CD14-positive monocyte (primary cell): ENCODE results near the gene HCK. TPM values are rescaled to one million over a fixed set of nuclear protein-coding genes. Genes with fewer than 3 reads are reported as not detected.

Experiments used
- DNase-seq, 3 donors: peaks; one replicate each; pipeline ENCODE4 v3.0.0-alpha.2; 2011 to 2022
- H2AFZ ChIP-seq: 2 replicates; pipeline ENCODE4 v1.6.0; 2012; ENCODE audit warnings: mild to moderate bottlenecking, low read depth, low read length, inconsistent platforms; ENCODE audit not compliant: insufficient read depth, poor library complexity, severe bottlenecking
- H3K27ac ChIP-seq, 2 donors: 1 replicate in 1 of 2; 2 replicates in 1 of 2; pipeline ENCODE4 v1.5.1; 2012 to 2013; ENCODE audit warnings: low read length in 2 of 2, control low read depth in 1 of 2, inconsistent platforms in 1 of 2, low read depth in 1 of 2, mild to moderate bottlenecking in 1 of 2
- H3K27me3 ChIP-seq, 2 donors: one replicate each; pipeline versions ENCODE4 v1.6.0 to v1.6.1; 2011 to 2013; ENCODE audit warnings: low read length in 2 of 2; ENCODE audit not compliant: control insufficient read depth in 2 of 2, insufficient read depth in 2 of 2
- H3K36me3 ChIP-seq, 2 donors: replicated peaks in 1 of 2; 1 replicate in 1 of 2; 2 replicates in 1 of 2; pipeline versions ENCODE4 v1.5.1 to v1.6.1; 2012 to 2013; ENCODE audit warnings: low read length in 2 of 2, control low read depth in 1 of 2, inconsistent platforms in 1 of 2, mild to moderate bottlenecking in 1 of 2; ENCODE audit not compliant: insufficient read depth in 2 of 2, control insufficient read depth in 1 of 2
- H3K4me1 ChIP-seq, 2 donors: 1 replicate in 1 of 2; 2 replicates in 1 of 2; pipeline versions ENCODE4 v1.5.1 to v1.6.1; 2012 to 2013; ENCODE audit warnings: low read length in 2 of 2, control low read depth in 1 of 2, inconsistent platforms in 1 of 2, mild to moderate bottlenecking in 1 of 2, moderate library complexity in 1 of 2; ENCODE audit not compliant: insufficient read depth in 2 of 2, control insufficient read depth in 1 of 2
- H3K4me2 ChIP-seq: replicated peaks from 2 replicates; pipeline ENCODE3; 2012; ENCODE audit warnings: low read length, moderate library complexity, mild to moderate bottlenecking; ENCODE audit not compliant: poor library complexity, severe bottlenecking; ENCODE audit errors: extremely low read depth
- H3K4me3 ChIP-seq, 3 experiments: fragments of 200-600 bp in 1 of 3; sonication (generic) in 1 of 3; replicated peaks in 1 of 3; 1 replicate in 2 of 3; 2 replicates in 1 of 3; pipeline ENCODE4 v1.5.1; 2011 to 2013; ENCODE audit warnings: low read length in 3 of 3, mild to moderate bottlenecking in 3 of 3, control low read depth in 2 of 3, low read depth in 2 of 3, inconsistent platforms in 1 of 3, moderate library complexity in 1 of 3
- H3K79me2 ChIP-seq: 2 replicates; pipeline ENCODE4 v1.6.0; 2012; ENCODE audit warnings: mild to moderate bottlenecking, control low read depth, inconsistent platforms, low read length, moderate library complexity; ENCODE audit not compliant: insufficient read depth
- H3K9ac ChIP-seq: 2 replicates; pipeline ENCODE4 v1.6.0; 2017; ENCODE audit warnings: low read length, mild to moderate bottlenecking; ENCODE audit not compliant: insufficient read depth, poor library complexity, severe bottlenecking
- H3K9me3 ChIP-seq, 2 donors: replicated peaks in 1 of 2; 1 replicate in 1 of 2; 2 replicates in 1 of 2; pipeline versions ENCODE4 v1.5.1 to v1.6.1; 2012 to 2013; ENCODE audit warnings: low read length in 2 of 2, control low read depth in 1 of 2; ENCODE audit not compliant: control insufficient read depth in 1 of 2, insufficient read depth in 1 of 2
- H4K20me1 ChIP-seq: 2 replicates; pipeline ENCODE4 v1.6.0; 2012; ENCODE audit warnings: mild to moderate bottlenecking, low read length, control low read depth, moderate library complexity; ENCODE audit not compliant: insufficient read depth
- H3K27ac Mint-ChIP-seq, 7 donors: one replicate each; pipeline ENCODE4 v1.8.0; 2020; ENCODE audit warnings: mild to moderate bottlenecking in 7 of 7, mixed read lengths in 7 of 7, moderate library complexity in 6 of 7, inconsistent platforms in 2 of 7
- H3K27me3 Mint-ChIP-seq, 3 donors: one replicate each; pipeline ENCODE4 v1.8.0; 2021 to 2022; ENCODE audit warnings: low read depth in 3 of 3, mild to moderate bottlenecking in 3 of 3, mixed read lengths in 3 of 3, moderate library complexity in 3 of 3, inconsistent platforms in 1 of 3
- H3K36me3 Mint-ChIP-seq, 2 donors: one replicate each; pipeline ENCODE4 v1.8.0; 2020; ENCODE audit warnings: mixed read lengths in 2 of 2, inconsistent platforms in 1 of 2, mild to moderate bottlenecking in 1 of 2
- H3K4me1 Mint-ChIP-seq: one replicate; pipeline ENCODE4 v1.8.0; 2020; ENCODE audit warnings: mild to moderate bottlenecking, mixed read lengths
- H3K4me3 Mint-ChIP-seq, 2 donors: one replicate each; pipeline ENCODE4 v1.8.0; 2020; ENCODE audit warnings: mild to moderate bottlenecking in 2 of 2, mixed read lengths in 2 of 2, moderate library complexity in 1 of 2
- H3K9me3 Mint-ChIP-seq, 7 donors: one replicate each; pipeline ENCODE4 v1.8.0; 2020 to 2022; ENCODE audit warnings: mixed read lengths in 7 of 7, mild to moderate bottlenecking in 6 of 7, moderate library complexity in 6 of 7, inconsistent platforms in 2 of 7
- WGBS: methylation state at CpG from one replicate; pipeline ENCODE4 v1.1.5; 2013; ENCODE audit warnings: missing lambda C conversion rate; ENCODE audit not compliant: insufficient coverage; 5-methylcytosine and 5-hydroxymethylcytosine counted together
- intact Hi-C, 2 donors: fragments of 100-400 bp; cut with micrococcal nuclease; formaldehyde crosslinking; loops; one replicate each; pipeline versions ENCODE4 v1.15.0 to v1.15.1; 2023
- polyA plus RNA-seq, 3 donors: library from polyadenylated mRNA; depleted of rRNA in 1 of 3; unstranded in 2 of 3; stranded (reverse) in 1 of 3; fragments of 300-500 nt in 2 of 3; fragments of >200 nt in 1 of 3; fragmentation: Illumina TruSeq in 2 of 3; gene quantifications; 1 replicate in 2 of 3; 2 replicates in 1 of 3; pipeline ENCODE4 v1.2.3, GENCODE V29; 2012 to 2021
- TF ChIP-seq, protein P1 (sequence below): fragments of 200-600 bp; IDR thresholded peaks from one replicate; pipeline ENCODE4 v1.8.0; 2022; ENCODE audit warnings: antibody characterized with exemption, mild to moderate bottlenecking

Gene HCK
- polyA plus RNA-seq, 3 donors: 430 to 688 (median 526) TPM

DNA sequence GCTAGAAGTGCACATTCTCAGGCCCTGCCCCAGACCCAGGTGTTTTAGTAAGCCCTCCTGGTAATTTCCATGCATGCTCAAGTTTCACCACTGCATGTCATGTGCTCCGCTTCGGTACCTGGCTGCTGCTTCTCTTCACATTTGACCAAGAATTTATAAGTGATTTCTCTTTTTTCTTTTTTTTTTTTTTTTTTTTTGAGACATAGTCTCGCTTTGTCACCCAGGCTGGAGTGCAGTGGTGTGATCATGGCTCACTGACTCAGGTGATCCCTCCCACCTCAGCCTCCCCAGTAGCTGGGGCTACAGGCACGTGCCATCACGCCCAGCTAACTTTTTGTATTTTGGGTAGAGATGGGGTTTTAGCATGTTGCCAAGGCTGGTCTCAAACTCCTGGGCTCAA lies 73.5 kb downstream of the HCK start:
- Histone ChIP-seq H3K4me3 (no peak overlapping the region), H3K27me3 (no peaks in the 10 kb centered on the region), H2AFZ (no peak overlapping the region), H3K79me2 (peaks cover 78% of the 10 kb centered on the region), H3K9ac (no peak overlapping the region), H3K27ac (peak overlapping the region in 1 of 2 donors; percentile 25), H4K20me1 (peaks cover 61% of the 10 kb centered on the region), H3K9me3 (no peaks in the 10 kb centered on the region), H3K4me1 (no peaks in the 10 kb centered on the region), H3K4me2 (no peak overlapping the region), H3K36me3 (peaks cover 12 to 51% of the 10 kb centered on the region in 2 donors)
- TF ChIP-seq, protein P1, sequence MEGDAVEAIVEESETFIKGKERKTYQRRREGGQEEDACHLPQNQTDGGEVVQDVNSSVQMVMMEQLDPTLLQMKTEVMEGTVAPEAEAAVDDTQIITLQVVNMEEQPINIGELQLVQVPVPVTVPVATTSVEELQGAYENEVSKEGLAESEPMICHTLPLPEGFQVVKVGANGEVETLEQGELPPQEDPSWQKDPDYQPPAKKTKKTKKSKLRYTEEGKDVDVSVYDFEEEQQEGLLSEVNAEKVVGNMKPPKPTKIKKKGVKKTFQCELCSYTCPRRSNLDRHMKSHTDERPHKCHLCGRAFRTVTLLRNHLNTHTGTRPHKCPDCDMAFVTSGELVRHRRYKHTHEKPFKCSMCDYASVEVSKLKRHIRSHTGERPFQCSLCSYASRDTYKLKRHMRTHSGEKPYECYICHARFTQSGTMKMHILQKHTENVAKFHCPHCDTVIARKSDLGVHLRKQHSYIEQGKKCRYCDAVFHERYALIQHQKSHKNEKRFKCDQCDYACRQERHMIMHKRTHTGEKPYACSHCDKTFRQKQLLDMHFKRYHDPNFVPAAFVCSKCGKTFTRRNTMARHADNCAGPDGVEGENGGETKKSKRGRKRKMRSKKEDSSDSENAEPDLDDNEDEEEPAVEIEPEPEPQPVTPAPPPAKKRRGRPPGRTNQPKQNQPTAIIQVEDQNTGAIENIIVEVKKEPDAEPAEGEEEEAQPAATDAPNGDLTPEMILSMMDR: no peak
- intact Hi-C loops: no loop called here
- DNase-seq: no peak
- Mint-ChIP-seq H3K36me3 (peaks cover 35 to 48% of the 10 kb centered on the region in 2 donors), H3K9me3 (no peaks in the 10 kb centered on the region), H3K4me3 (no peak overlapping the region), H3K27ac (no peak overlapping the region), H3K4me1 (peaks cover 17% of the 10 kb centered on the region), H3K27me3 (no peaks in the 10 kb centered on the region)
- no CpG with 5 or more reads among the region's 5 CpGs for WGBS

DNA sequence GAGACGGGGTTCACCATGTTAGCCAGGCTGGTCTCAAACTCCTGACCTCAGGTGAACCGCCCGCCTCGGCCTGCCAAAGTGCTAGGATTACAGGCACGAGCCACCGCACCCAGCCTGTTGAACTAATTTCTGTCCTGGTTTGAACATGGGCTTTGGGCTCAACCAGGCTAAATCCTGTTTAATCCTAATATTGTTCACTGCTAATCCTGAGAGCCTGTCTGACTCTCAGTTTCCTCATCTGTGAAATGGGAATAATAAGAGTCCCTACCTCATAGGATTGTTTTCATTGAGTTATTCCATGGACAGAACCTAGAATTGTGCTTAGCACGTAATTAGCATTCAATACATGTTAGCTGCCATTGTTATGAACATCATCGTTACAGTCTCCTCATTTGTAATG lies 74.9 kb downstream of the HCK start:
- intact Hi-C loops: no loop called here
- Mint-ChIP-seq H3K4me1 (peaks cover 21% of the 10 kb centered on the region), H3K36me3 (peaks cover 43 to 56% of the 10 kb centered on the region in 2 donors), H3K27ac (no peak overlapping the region), H3K9me3 (no peaks in the 10 kb centered on the region), H3K4me3 (no peak overlapping the region), H3K27me3 (no peaks in the 10 kb centered on the region)
- Histone ChIP-seq H4K20me1 (peaks cover 75% of the 10 kb centered on the region), H3K27ac (peak overlapping the region in 1 of 2 donors; percentile 11), H2AFZ (no peak overlapping the region), H3K36me3 (peaks cover 13 to 65% of the 10 kb centered on the region in 2 donors), H3K27me3 (no peaks in the 10 kb centered on the region), H3K9me3 (no peaks in the 10 kb centered on the region), H3K9ac (no peak overlapping the region), H3K4me3 (no peak overlapping the region), H3K79me2 (peaks cover 86% of the 10 kb centered on the region), H3K4me2 (no peak overlapping the region), H3K4me1 (no peaks in the 10 kb centered on the region)
- 87% methylated on average over 7 of the region's 8 CpGs for WGBS
- TF ChIP-seq, protein P1: no peak
- no peak for DNase-seq
